WTC11 (cell line): Measurements from ENCODE around the gene STUB1. TPM values are rescaled to one million over a fixed set of nuclear protein-coding genes. Genes with fewer than 3 reads are reported as not detected.

Source experiments
- ATAC-seq: fragments of 200-7000 bp; cut with Tn5 transposase; 2 replicates; pipeline ENCODE4 v1.10.0; 2021; ENCODE audit warnings: mild to moderate bottlenecking, moderate library complexity
- CTCF ChIA-PET: fragments of 300-600 bp; sonication (Branson Sonifier 250); formaldehyde crosslinking; loops from one replicate; lab custom pipeline; 2021; ENCODE audit warnings: antibody characterized with exemption; lab: Charles Lee
- POLR2A ChIA-PET: fragments of 350-600 bp; sonication (Branson Sonifier 250); formaldehyde crosslinking; loops from one replicate; lab custom pipeline; 2021; ENCODE audit warnings: antibody characterized with exemption; lab: Charles Lee
- DNase-seq: peaks from one replicate; pipeline ENCODE4 v3.0.0; 2021; ENCODE audit warnings: low spot score
- H3K27ac Mint-ChIP-seq: 2 replicates; pipeline ENCODE4 v1.8.0; 2021; ENCODE audit warnings: mixed read lengths
- H3K27me3 Mint-ChIP-seq: 2 replicates; pipeline ENCODE4 v1.8.0; 2021; ENCODE audit warnings: low read depth, mild to moderate bottlenecking, moderate library complexity, mixed read lengths
- H3K36me3 Mint-ChIP-seq: 2 replicates; pipeline ENCODE4 v1.8.0; 2021; ENCODE audit warnings: mixed read lengths
- H3K4me1 Mint-ChIP-seq: 2 replicates; pipeline ENCODE4 v1.8.0; 2022; ENCODE audit warnings: mixed read lengths
- H3K4me3 Mint-ChIP-seq: 2 replicates; pipeline ENCODE4 v1.8.0; 2021; ENCODE audit warnings: mild to moderate bottlenecking, moderate library complexity, mixed read lengths
- H3K9me3 Mint-ChIP-seq: 2 replicates; pipeline ENCODE4 v1.8.0; 2021; ENCODE audit warnings: mixed read lengths
- ATF2 ChIP-seq: sonication (generic); formaldehyde crosslinking; IDR thresholded peaks from 2 replicates; pipeline ENCODE4 v1.8.1; 2022; ENCODE audit warnings: low read depth, missing genetic modification reagents, borderline replicate concordance
- CBFB ChIP-seq: sonication (generic); formaldehyde crosslinking; IDR thresholded peaks from 2 replicates; pipeline ENCODE4 v1.8.1; 2022; ENCODE audit warnings: mild to moderate bottlenecking, low read depth, missing genetic modification reagents
- E2F4 ChIP-seq: sonication (generic); formaldehyde crosslinking; IDR thresholded peaks from 2 replicates; pipeline ENCODE4 v1.8.1; 2022; ENCODE audit warnings: low read depth, mild to moderate bottlenecking, moderate library complexity, missing genetic modification reagents, borderline replicate concordance
- E2F5 ChIP-seq: sonication (generic); formaldehyde crosslinking; IDR thresholded peaks from 2 replicates; pipeline ENCODE4 v1.8.1; 2022; ENCODE audit warnings: mild to moderate bottlenecking, moderate library complexity, missing genetic modification reagents
- FOXJ3 ChIP-seq: sonication (generic); formaldehyde crosslinking; IDR thresholded peaks from 2 replicates; pipeline ENCODE4 v1.9.0; 2021; ENCODE audit warnings: missing genetic modification reagents, mild to moderate bottlenecking, borderline replicate concordance
- FOXP4 ChIP-seq: sonication (generic); formaldehyde crosslinking; IDR thresholded peaks from 2 replicates; pipeline ENCODE4 v1.8.0; 2022; ENCODE audit warnings: mild to moderate bottlenecking, missing genetic modification reagents
- KAT7 ChIP-seq: sonication (generic); formaldehyde crosslinking; IDR thresholded peaks from 2 replicates; pipeline ENCODE4 v1.8.1; 2023; ENCODE audit warnings: missing genetic modification reagents, mild to moderate bottlenecking, borderline replicate concordance
- MYBL2 ChIP-seq: sonication (generic); formaldehyde crosslinking; IDR thresholded peaks from 2 replicates; pipeline ENCODE4 v1.8.1; 2023; ENCODE audit warnings: mild to moderate bottlenecking, moderate library complexity, missing genetic modification reagents
- NFATC4 ChIP-seq: fragments of 250-450 bp; sonication (Bioruptor Pico); IDR thresholded peaks from 2 replicates; pipeline ENCODE4 v1.9.0; 2021; ENCODE audit warnings: mild to moderate bottlenecking
- NFYB ChIP-seq: sonication (generic); formaldehyde crosslinking; conservative IDR thresholded peaks from 2 replicates; pipeline ENCODE4 v1.8.0; 2022; ENCODE audit warnings: low read depth, missing genetic modification reagents
- NR2C2 ChIP-seq: sonication (generic); formaldehyde crosslinking; IDR thresholded peaks from 2 replicates; pipeline ENCODE4 v1.8.0; 2022; ENCODE audit warnings: mild to moderate bottlenecking, missing genetic modification reagents
- PREB ChIP-seq: sonication (generic); formaldehyde crosslinking; IDR thresholded peaks from 2 replicates; pipeline ENCODE4 v1.8.1; 2022; ENCODE audit warnings: mild to moderate bottlenecking, missing genetic modification reagents, moderate library complexity, borderline replicate concordance
- PRRX2 ChIP-seq: fragments of 250-450 bp; sonication (Bioruptor Pico); IDR thresholded peaks from 2 replicates; pipeline ENCODE4 v1.8.0; 2021; ENCODE audit warnings: mild to moderate bottlenecking
- SOX15 ChIP-seq: fragments of 250-450 bp; sonication (Bioruptor Pico); IDR thresholded peaks from 2 replicates; pipeline ENCODE4 v1.9.0; 2021; ENCODE audit warnings: mild to moderate bottlenecking
- STAT6 ChIP-seq: sonication (generic); formaldehyde crosslinking; conservative IDR thresholded peaks from 2 replicates; pipeline ENCODE4 v1.8.1; 2023; ENCODE audit warnings: mild to moderate bottlenecking, low read depth, missing genetic modification reagents, moderate library complexity
- TEAD1 ChIP-seq: sonication (generic); formaldehyde crosslinking; IDR thresholded peaks from 2 replicates; pipeline ENCODE4 v1.8.0; 2022; ENCODE audit warnings: mild to moderate bottlenecking, missing genetic modification reagents
- ZNF263 ChIP-seq: sonication (generic); formaldehyde crosslinking; IDR thresholded peaks from 2 replicates; pipeline ENCODE4 v1.8.1; 2022; ENCODE audit warnings: low read depth, mild to moderate bottlenecking, moderate library complexity, missing genetic modification reagents
- ZNF281 ChIP-seq: sonication (generic); formaldehyde crosslinking; IDR thresholded peaks from 2 replicates; pipeline ENCODE4 v1.8.0; 2023; ENCODE audit warnings: mild to moderate bottlenecking, missing genetic modification reagents
- ZNF396 ChIP-seq: fragments of 250-450 bp; sonication (Bioruptor Pico); IDR thresholded peaks from 2 replicates; pipeline ENCODE4 v1.8.0; 2021; ENCODE audit warnings: mild to moderate bottlenecking, moderate library complexity, borderline replicate concordance
- ZNF423 ChIP-seq: fragments of 250-450 bp; sonication (Bioruptor Pico); IDR thresholded peaks from 2 replicates; pipeline ENCODE4 v2.1.2; 2022; ENCODE audit warnings: mild to moderate bottlenecking, moderate library complexity
- total RNA-seq: library from RNA; stranded (reverse); gene quantifications from 3 replicates; pipeline ENCODE4 v1.2.3, GENCODE V29; 2021

STUB1 gene
- total RNA-seq, 1 experiment from 2014 or later, result 88.2 TPM

- ATAC-seq (no peak), DNase-seq (no peak)
- Mint-ChIP-seq H3K27ac (no peak overlapping the region), H3K4me1 (peaks cover 31% of the 10 kb centered on the region), H3K9me3 (no peaks in the 10 kb centered on the region), H3K27me3 (no peaks in the 10 kb centered on the region), H3K36me3 (peaks cover 20% of the 10 kb centered on the region), H3K4me3 (no peak overlapping the region)
- POLR2A ChIA-PET, result interaction anchor here (1.2 kb wide), 1 partner anchor 12 kb away, joined by 4 read pairs; the partner anchor contains the start of gene WDR24
- TF ChIP-seq E2F4 (CRISPR knock-in tag) (no peak), NFATC4 (CRISPR knock-in tag) (no peak), PREB (no peak), KAT7 (CRISPR knock-in tag) (no peak), SOX15 (CRISPR knock-in tag) (no peak), FOXP4 (CRISPR knock-in tag) (no peak), ZNF263 (no peak), NR2C2 (CRISPR knock-in tag) (no peak), NFYB (CRISPR knock-in tag) (no peak), PRRX2 (CRISPR knock-in tag) (no peak), TEAD1 (CRISPR knock-in tag) (no peak), ZNF281 (CRISPR knock-in tag) (no peak), ZNF396 (CRISPR knock-in tag) (no peak), FOXJ3 (CRISPR knock-in tag) (no peak), CBFB (no peak), STAT6 (no peak), ZNF423 (CRISPR knock-in tag) (no peak), MYBL2 (CRISPR knock-in tag) (no peak), E2F5 (CRISPR knock-in tag) (no peak), ATF2 (CRISPR knock-in tag) (no peak)
- CTCF ChIA-PET, result interaction anchor here (0.8 to 3.1 kb wide), 11 partner anchors 10 to 99 kb away, joined by 3 to 21 read pairs (median 4); partner anchors contain the start of genes RHOT2 and WDR24
These were observed 1.9 kb upstream of the STUB1 start for GRCh38 chr16:678209-678857.
